ENCODE results near the gene PBX3. TPM values are rescaled to one million over a fixed set of nuclear protein-coding genes. Genes with fewer than 3 reads are reported as not detected.

The PBX3 gene
- total RNA-seq, 2 donors from 2014 or later: 19.7 to 20.6 TPM

DNA sequence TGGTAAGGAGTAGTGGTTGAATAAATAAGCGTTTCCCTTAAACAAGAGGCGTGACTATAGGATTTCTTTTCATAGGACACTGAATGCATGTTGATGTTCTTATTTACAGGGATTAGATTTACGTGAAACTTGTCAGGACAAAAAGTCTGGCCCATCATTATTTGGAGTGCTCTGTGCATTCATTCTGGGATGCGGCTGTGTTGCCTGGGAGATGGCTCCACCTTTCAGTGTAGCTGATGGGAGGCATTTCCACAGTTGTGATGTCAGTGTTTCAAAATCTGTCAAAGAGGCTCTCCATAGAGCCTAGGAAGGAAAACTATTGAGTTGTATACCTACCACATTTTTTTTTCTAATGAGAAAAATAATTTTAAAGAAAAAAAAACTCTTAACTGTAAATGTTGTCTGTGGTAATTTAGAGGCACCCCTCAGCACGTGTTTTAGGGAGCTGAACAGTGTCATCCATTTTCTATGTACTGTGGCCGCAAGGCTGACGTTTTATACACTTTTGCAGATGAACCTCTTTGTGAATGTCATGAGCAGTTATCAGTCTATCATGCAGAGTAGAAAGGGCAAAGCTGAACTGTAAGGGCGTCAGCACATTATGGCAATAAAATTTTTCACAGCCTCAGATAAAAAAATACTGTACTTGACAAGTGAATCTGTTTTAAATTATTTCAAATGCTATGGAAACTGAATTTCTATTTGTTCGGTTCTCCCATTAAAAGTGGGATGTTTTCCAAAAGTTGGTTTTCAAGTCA is 202.7 kb downstream of the PBX3 start:
- Mint-ChIP-seq H3K36me3 (ENCODE audit: insufficient read depth in 2 of 2) (peaks cover 5 to 8% of the 10 kb centered on the region in 2 donors), H3K4me1 (ENCODE audit: low read depth) (no peaks in the 10 kb centered on the region), H3K4me3 (no peak overlapping the region), H3K9me3 (peaks cover 3 to 7% of the 10 kb centered on the region in 2 donors), H3K27ac (no peak overlapping the region), H3K27me3 (ENCODE audit: low read depth) (no peaks in the 10 kb centered on the region)
- DNase-seq: no peak
- ATAC-seq (replicated peaks in 1 of 2): no peak

DNA sequence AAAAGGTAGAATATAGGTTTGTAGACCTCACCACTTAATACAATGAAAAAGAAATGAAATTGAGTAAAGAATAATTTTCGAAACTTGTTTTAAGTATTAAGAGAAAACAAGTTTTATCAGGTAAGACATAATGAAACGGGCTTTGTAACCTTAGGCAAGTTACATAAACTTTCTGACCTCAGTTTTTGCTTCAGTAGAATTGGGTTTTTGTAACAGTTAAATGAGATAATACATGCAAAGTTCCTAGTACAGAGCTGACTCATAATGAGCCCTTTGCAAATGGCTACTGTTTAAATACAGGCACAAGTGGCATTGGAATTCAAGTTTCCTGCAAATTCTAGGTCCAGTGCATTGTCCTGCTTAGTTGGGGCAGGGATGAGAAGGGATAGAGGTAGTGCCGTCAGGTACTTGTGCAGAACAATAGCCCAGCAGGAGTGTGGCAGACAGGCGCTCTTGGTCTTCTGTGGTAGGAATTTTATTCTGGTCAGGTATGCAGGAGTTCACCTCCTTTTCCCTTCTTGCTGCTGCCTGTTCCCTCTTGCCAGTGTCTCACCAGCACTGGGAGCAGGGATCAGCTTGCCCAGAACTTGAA is 203.8 kb downstream of the PBX3 start:
- Mint-ChIP-seq H3K36me3 (ENCODE audit: insufficient read depth in 2 of 2) (peaks cover 1 to 3% of the 10 kb centered on the region in 2 donors), H3K27ac (no peak overlapping the region), H3K4me3 (no peak overlapping the region), H3K27me3 (ENCODE audit: low read depth) (no peaks in the 10 kb centered on the region), H3K9me3 (peaks cover 0 to 3% of the 10 kb centered on the region in 2 donors), H3K4me1 (ENCODE audit: low read depth) (no peaks in the 10 kb centered on the region)
- DNase-seq (no peak), ATAC-seq (replicated peaks in 1 of 2) (no peak)

DNA sequence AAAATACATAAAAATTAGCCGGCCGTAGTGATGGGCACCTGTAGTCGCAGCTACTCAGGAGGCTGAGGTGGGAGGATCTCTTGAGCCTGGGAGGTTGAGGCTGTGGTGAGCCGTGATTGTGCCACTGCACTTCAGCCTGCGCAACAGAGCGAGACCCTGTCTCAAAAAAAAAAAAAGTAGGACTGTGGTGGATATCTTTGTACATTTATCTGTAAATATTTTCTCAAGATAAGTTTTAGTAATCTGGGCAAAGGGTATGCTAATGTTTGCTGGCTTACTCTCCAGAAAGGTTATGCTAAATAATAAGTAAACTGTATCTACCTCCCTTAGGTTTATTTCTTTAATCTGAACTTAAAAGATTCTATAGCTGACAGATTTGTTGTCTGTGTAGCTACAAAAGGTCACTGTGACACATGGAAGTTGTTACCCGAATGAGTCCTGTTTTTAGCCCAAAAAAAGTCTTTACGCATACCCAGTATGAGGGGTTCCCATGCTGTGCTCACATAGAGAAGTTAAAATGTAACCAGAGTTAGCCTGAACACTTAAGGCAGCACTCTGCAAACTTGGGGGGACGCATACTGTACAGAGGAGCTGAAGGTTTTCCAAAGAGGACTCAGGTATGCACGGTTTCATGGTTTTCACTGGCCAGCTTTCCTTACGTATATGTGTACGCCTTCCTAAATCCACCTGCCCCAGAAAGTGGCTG is 206.3 kb downstream of the PBX3 start:
- Mint-ChIP-seq H3K27me3 (ENCODE audit: low read depth) (no peaks in the 10 kb centered on the region), H3K4me1 (ENCODE audit: low read depth) (no peaks in the 10 kb centered on the region), H3K9me3 (no peaks in the 10 kb centered on the region), H3K36me3 (ENCODE audit: insufficient read depth in 2 of 2) (no peaks in the 10 kb centered on the region), H3K27ac (no peak overlapping the region), H3K4me3 (no peak overlapping the region)
- DNase-seq (no peak), ATAC-seq (replicated peaks in 1 of 2) (no peak)

DNA sequence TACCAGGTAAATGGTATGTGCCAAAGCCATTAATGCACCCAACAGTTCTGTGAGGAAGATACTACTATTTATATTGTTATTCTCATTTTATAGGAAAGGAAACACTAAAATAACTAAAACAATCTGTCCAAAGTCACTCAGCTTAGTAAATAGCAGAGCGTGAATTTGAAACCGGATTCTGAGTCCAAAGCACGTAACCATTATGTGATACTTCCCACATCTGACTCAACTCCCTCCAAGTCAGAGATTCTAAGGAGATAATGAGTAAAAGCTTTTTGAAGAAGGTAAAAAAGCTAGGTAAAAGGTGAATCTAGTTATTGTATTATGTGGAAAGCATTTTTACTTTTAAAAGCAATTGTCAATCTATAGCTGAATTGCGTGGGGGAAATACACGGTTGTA is 208.9 kb downstream of the PBX3 start:
- Mint-ChIP-seq H3K4me3 (no peak overlapping the region), H3K36me3 (ENCODE audit: insufficient read depth in 2 of 2) (no peaks in the 10 kb centered on the region), H3K27ac (no peak overlapping the region), H3K27me3 (ENCODE audit: low read depth) (no peaks in the 10 kb centered on the region), H3K9me3 (no peaks in the 10 kb centered on the region), H3K4me1 (ENCODE audit: low read depth) (no peaks in the 10 kb centered on the region)
- no peak for DNase-seq
- no peak for ATAC-seq (replicated peaks in 1 of 2)

DNA sequence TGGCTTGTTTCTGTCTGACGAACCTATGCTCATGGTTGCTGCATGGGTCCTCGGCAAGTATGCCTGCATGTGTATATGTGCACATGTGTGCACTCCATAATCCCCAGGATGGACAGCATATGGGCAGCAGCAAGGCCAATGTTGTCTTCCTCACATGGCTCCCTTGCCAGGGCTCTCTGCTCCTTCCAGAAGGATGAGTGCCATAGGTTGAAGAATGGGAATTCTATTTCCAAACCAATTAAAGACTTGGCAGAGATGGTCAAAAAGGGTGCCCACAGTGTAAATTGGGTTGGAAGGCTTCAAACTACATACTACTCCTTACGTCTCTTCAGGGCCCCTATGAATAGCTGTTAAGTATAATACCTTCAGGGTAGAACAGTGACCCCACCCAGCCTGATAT is 212.1 kb downstream of the PBX3 start:
- no peak for DNase-seq
- Mint-ChIP-seq H3K4me1 (ENCODE audit: low read depth) (peaks cover 7% of the 10 kb centered on the region), H3K27ac (no peak overlapping the region), H3K36me3 (ENCODE audit: insufficient read depth in 2 of 2) (peaks cover 0 to 3% of the 10 kb centered on the region in 2 donors), H3K27me3 (ENCODE audit: low read depth) (no peaks in the 10 kb centered on the region), H3K4me3 (no peak overlapping the region), H3K9me3 (no peaks in the 10 kb centered on the region)
- no peak for ATAC-seq (replicated peaks in 1 of 2)

DNA sequence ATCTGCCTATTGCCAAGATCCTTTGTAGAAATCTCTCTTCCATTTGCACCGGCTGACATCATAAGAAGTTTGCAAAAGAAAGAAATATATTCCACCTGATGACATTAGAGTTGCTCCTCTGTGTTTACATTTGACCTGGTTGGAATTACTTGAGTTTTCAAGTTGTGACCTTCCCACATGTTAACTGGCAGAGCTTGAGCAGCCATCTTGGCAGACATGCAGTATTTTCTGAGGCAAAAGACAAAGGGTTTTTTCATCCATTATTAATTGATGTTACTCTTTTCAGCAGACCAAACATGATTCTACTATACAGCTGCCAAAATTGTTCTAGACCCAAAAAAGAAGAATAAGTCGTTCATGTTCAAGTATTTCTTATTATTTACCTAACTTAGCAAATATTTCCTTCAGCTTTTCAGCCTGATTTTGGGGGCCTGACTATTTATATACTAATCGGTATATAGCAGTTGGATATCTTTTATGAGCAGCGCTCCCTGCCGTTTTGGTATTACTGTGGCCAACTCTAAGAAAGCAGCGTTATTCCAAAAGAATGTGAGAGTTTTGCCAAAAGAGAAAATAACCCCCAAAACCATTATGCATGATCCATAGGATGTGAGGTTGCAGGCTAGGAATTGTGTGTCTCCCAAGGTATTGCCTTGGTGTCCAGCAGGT is 212.9 kb downstream of the PBX3 start:
- ATAC-seq (replicated peaks in 1 of 2): no peak
- peaks cover 0 to 3% of the 10 kb centered on the region in 2 donors for H3K36me3 Mint-ChIP-seq (ENCODE audit: insufficient read depth in 2 of 2)
- peaks cover 7% of the 10 kb centered on the region for H3K4me1 Mint-ChIP-seq (ENCODE audit: low read depth)
- no peak overlapping the region for H3K4me3 Mint-ChIP-seq
- no peaks in the 10 kb centered on the region for H3K9me3 Mint-ChIP-seq
- H3K27me3 Mint-ChIP-seq (ENCODE audit: low read depth): no peaks in the 10 kb centered on the region
- DNase-seq: no peak
- no peak overlapping the region for H3K27ac Mint-ChIP-seq

DNA sequence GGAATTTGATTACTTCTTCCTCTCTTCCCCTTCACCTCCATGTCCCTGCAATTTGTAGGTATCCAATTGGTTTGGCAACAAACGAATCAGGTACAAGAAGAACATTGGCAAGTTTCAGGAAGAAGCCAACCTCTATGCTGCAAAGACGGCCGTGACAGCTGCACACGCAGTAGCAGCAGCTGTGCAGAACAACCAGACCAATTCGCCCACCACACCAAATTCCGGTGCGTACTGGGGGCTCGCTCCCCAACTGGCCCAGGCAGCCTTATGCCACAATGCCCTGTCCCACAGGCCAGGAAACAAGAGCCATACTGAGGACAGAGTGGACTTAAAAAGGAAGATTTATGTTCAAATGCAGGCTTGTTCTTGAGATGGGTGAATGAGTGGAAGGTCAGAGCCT is 213.5 kb downstream of the PBX3 start:
- DNase-seq (no peak), ATAC-seq (replicated peaks in 1 of 2) (no peak)
- Mint-ChIP-seq H3K27me3 (ENCODE audit: low read depth) (no peaks in the 10 kb centered on the region), H3K4me3 (no peak overlapping the region), H3K27ac (no peak overlapping the region), H3K36me3 (ENCODE audit: insufficient read depth in 2 of 2) (peaks cover 0 to 3% of the 10 kb centered on the region in 2 donors), H3K9me3 (no peaks in the 10 kb centered on the region), H3K4me1 (ENCODE audit: low read depth) (peaks cover 7% of the 10 kb centered on the region)

DNA sequence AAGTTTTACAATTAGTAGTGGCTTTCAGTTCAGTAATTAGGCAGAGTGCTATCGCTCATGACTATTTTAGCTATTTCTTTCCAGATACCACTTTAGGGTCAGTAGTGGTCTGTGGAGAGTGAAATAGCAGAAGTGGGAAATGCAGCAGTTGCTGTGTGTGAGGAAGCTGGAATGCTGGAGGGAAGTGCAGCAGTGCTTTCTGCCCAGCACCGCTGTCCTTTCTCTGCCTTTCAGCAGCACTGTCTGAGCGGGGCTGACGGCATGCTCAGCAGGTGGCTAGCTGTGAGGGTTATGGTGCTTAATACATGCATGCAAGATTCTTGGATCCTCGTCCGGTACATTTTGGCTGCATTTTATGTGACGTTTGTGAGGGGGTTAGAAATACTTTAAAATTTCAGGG is 213.9 kb downstream of the PBX3 start:
- H3K27ac Mint-ChIP-seq: no peak overlapping the region
- H3K27me3 Mint-ChIP-seq (ENCODE audit: low read depth): no peaks in the 10 kb centered on the region
- peaks cover 7% of the 10 kb centered on the region for H3K4me1 Mint-ChIP-seq (ENCODE audit: low read depth)
- ATAC-seq (replicated peaks in 1 of 2): no peak
- DNase-seq: no peak
- no peaks in the 10 kb centered on the region for H3K9me3 Mint-ChIP-seq
- H3K4me3 Mint-ChIP-seq: no peak overlapping the region
- H3K36me3 Mint-ChIP-seq (ENCODE audit: insufficient read depth in 2 of 2): peaks cover 0 to 3% of the 10 kb centered on the region in 2 donors

DNA sequence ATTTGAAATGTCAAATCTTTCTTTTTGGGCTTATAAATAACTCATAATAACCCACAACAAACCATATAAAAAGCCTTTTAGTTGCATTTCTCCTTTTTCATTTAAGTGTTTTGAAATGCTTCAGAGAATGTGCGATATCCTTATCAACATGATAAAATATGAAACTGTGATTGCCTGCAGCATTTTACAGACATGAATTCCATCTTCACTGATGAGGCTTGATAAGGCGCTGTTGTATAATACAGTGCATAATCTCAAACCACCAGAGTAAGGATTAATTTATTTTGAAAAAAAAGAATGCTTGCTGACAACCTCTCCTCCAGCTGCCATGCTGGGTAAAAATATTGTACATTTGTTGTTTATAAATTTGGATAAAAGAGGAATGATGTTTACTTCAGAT is 216.8 kb downstream of the PBX3 start:
- no peak overlapping the region for H3K4me3 Mint-ChIP-seq
- ATAC-seq (replicated peaks in 1 of 2) (no peak), DNase-seq (no peak)
- H3K36me3 Mint-ChIP-seq (ENCODE audit: insufficient read depth in 2 of 2): peaks cover 2 to 3% of the 10 kb centered on the region in 2 donors
- H3K4me1 Mint-ChIP-seq (ENCODE audit: low read depth): peaks cover 19% of the 10 kb centered on the region
- H3K9me3 Mint-ChIP-seq: no peaks in the 10 kb centered on the region
- H3K27me3 Mint-ChIP-seq (ENCODE audit: low read depth): no peaks in the 10 kb centered on the region
- no peak overlapping the region for H3K27ac Mint-ChIP-seq

DNA sequence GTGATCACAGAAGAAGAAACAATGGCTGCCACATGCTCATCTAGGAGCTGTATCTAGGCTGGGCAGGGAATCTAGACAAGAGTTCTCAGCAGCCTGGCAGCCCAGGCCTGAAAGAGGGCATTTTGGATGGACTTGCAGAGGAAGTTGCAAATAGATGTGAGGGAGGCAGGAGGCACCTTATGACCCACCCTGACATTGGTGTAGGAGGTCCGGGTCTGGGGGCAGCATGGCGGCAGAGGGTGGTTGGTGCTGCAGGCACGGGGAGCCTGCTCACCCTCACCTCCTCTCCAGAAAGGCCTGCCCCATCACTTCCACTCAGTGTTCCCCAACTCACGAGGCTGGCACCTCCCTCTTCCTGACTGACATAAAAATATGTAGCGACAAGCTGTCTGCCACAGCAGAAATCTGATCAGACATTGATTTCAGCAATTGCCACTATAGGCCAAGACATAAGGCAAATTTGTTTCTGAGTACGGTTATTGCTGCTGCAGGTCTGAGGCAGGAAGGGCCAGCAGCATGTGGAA is 217.6 kb downstream of the PBX3 start:
- peaks cover 2 to 3% of the 10 kb centered on the region in 2 donors for H3K36me3 Mint-ChIP-seq (ENCODE audit: insufficient read depth in 2 of 2)
- no peaks in the 10 kb centered on the region for H3K9me3 Mint-ChIP-seq
- peaks cover 19% of the 10 kb centered on the region for H3K4me1 Mint-ChIP-seq (ENCODE audit: low read depth)
- DNase-seq: no peak
- H3K4me3 Mint-ChIP-seq: no peak overlapping the region
- ATAC-seq (replicated peaks in 1 of 2): no peak
- no peak overlapping the region for H3K27ac Mint-ChIP-seq
- no peaks in the 10 kb centered on the region for H3K27me3 Mint-ChIP-seq (ENCODE audit: low read depth)

DNA sequence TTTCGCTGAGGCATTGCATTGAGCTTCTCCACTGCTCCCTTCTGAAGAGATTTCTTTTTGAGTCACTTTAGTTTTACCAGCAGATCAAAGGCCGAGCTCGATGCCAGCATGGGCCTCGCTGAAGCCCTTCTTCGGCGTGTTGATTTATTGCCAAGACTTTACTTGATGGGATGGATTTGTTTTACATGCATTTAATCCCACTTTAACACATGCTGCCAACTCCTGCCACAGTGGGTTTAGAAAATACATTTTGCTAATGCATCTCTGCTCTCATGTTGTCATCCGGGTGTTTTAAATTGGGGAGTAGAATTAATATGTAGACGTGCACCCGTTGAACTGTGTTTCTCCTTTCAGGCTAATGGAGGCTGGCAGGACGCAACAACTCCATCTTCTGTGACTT is 218.3 kb downstream of the PBX3 start:
- H3K9me3 Mint-ChIP-seq: no peaks in the 10 kb centered on the region
- H3K4me3 Mint-ChIP-seq: no peak overlapping the region
- H3K27ac Mint-ChIP-seq: no peak overlapping the region
- no peak for ATAC-seq (replicated peaks in 1 of 2)
- peaks cover 2 to 3% of the 10 kb centered on the region in 2 donors for H3K36me3 Mint-ChIP-seq (ENCODE audit: insufficient read depth in 2 of 2)
- H3K4me1 Mint-ChIP-seq (ENCODE audit: low read depth): peaks cover 19% of the 10 kb centered on the region
- H3K27me3 Mint-ChIP-seq (ENCODE audit: low read depth): no peaks in the 10 kb centered on the region
- DNase-seq: no peak

DNA sequence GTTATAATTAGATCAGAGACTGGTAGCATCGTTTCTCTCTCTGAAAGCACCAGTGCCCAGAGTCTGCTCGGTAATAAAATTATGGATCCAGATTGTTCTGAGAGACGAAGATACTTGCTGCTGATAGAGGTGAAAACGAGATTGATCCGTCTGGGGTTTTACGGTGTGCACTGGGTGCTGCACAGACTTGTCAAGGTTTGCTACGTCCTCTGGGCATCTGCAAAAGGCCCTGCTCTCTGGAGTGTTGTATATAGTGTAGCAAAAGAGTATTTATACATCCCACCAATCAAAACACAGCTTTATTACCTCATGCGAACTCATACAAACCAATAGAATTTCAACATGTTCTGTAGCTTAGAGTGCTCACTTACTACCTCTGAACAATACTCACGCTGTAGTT is 219.3 kb downstream of the PBX3 start:
- Mint-ChIP-seq H3K4me3 (peak overlapping the region in 1 of 2 donors; percentile 53), H3K27ac (peak overlapping the region; percentile 52), H3K4me1 (ENCODE audit: low read depth) (peaks cover 19% of the 10 kb centered on the region), H3K9me3 (no peaks in the 10 kb centered on the region), H3K36me3 (ENCODE audit: insufficient read depth in 2 of 2) (peaks cover 2 to 3% of the 10 kb centered on the region in 2 donors), H3K27me3 (ENCODE audit: low read depth) (no peaks in the 10 kb centered on the region)
- no peak for DNase-seq
- ATAC-seq (replicated peaks in 1 of 2): no peak
